Ovary (tissue), 3 donors: ENCODE results near the gene RMDN2.

ENCODE experiments used
- CTCF ChIP-seq, 3 donors: fragments of 450-650 bp in 2 of 3; fragments of 200-600 bp in 1 of 3; IDR thresholded peaks; one replicate each; pipeline versions ENCODE4 v1.5.1 to v1.8.0; 2016 to 2022; ENCODE audit warnings: antibody characterized with exemption in 3 of 3, mild to moderate bottlenecking in 1 of 3
- POLR2A ChIP-seq: fragments of 450-650 bp; IDR thresholded peaks from one replicate; pipeline ENCODE4 v1.6.1; 2017; ENCODE audit warnings: antibody characterized with exemption, mild to moderate bottlenecking, moderate library complexity
- donor health status: DM: no; HTN: no; CAD: no.

DNA sequence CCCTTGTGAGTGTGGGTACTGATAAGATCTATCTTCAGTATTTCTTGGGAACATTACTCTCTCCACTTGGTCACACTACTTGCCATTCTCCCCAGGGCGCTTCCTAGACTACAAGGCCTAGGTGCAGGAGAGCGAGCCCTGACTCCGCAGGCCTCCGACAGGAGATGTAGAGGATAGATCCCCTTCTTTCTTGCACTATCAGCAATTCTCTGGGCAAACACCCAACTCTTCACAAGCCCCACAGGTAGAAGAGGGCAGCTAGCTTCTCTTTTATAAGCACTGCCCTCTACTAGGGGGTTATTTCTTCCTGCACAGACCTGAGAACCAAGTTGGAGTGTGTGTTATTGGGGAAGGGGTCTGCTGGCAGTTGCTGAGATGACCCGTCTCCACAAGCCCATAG lies 10.7 kb upstream of the RMDN2 start:
- TF ChIP-seq CTCF (IDR thresholded peaks at IDR 0.05) (no peak), POLR2A (no peak)
